ENCODE data around the gene PRODH.
"Not testable (repeated sequence)": the region's sequence is repeated elsewhere in the genome, so short reads cannot be mapped to it uniquely, and the experiment has no call there.

The PRODH gene

GRCh38 chr22:18905540-18906409 lies 30.3 kb downstream of the PRODH start, which contains the start of gene DGCR6:
Gene DGCR6, plus strand, starts transcription at chr22:18906320. Its CDS starts 55 bp downstream, at chr22:18906375.
- DNase-seq = no peak

GRCh38 chr22:18896037-18896657 lies 39.9 kb downstream of the PRODH start:
- not testable (repeated sequence) for DNase-seq

- not testable (repeated sequence) for DNase-seq
Measured at GRCh38 chr22:18893775-18894174, 42.3 kb downstream of the PRODH start.

- not testable (repeated sequence) for DNase-seq
Measured at GRCh38 chr22:18890510-18891192, 45.4 kb downstream of the PRODH start.

GRCh38 chr22:18888115-18888514 lies 48.0 kb downstream of the PRODH start:
- no peak for DNase-seq

GRCh38 chr22:18884465-18884864 lies 51.6 kb downstream of the PRODH start:
- DNase-seq = not testable (repeated sequence)

GRCh38 chr22:18881260-18881659 lies 54.8 kb downstream of the PRODH start:
- not testable (repeated sequence) for DNase-seq
